Astrocyte of the cerebellum (primary cell): ENCODE data around the gene ADD2.

Experiments used
- DNase-seq: peaks from one replicate; pipeline ENCODE4 v3.0.0-alpha.2; 2011; ENCODE audit warnings: low read depth
- H3K4me3 ChIP-seq: 2 replicates; pipeline ENCODE4 v1.5.1; 2011; ENCODE audit warnings: mild to moderate bottlenecking, low read depth, low read length, moderate library complexity
- in situ Hi-C: cut with HindIII; loops from 2 replicates; pipeline ENCODE4 v1.10.0; 2017; ENCODE audit warnings: low sequenced_read_pairs
- TF ChIP-seq, protein P1 (sequence below): IDR thresholded peaks from 2 replicates; pipeline ENCODE4 v1.5.1; 2012; ENCODE audit warnings: low read length, low read depth, moderate library complexity, mild to moderate bottlenecking; ENCODE audit errors: missing control alignments

The ADD2 gene

DNA sequence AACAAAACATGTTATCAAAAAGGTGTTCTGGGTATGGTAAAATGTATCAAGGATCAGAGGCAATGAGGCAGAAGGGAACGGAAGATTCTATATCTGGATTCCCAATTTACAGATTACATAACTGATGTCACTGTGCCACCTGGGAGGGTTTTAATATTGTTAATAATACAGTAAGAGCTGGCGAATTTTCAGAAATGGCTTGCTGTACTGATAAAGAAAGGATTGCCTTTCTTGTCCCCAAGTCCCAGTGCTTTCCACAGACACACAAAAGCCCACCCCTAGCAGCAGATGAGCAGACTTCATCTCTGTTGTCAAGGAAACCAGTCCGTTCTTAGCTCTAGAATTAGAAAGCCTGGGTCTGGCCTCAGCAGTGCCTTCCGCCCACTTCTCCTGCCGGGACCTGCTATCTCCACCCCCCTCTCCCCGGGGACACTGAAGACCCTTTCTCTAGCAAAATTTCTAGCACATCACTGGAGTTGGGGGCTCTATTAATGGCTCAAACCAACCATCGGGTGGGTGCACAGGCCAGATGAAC is 34.3 kb downstream of the ADD2 start:
- TF ChIP-seq, protein P1, sequence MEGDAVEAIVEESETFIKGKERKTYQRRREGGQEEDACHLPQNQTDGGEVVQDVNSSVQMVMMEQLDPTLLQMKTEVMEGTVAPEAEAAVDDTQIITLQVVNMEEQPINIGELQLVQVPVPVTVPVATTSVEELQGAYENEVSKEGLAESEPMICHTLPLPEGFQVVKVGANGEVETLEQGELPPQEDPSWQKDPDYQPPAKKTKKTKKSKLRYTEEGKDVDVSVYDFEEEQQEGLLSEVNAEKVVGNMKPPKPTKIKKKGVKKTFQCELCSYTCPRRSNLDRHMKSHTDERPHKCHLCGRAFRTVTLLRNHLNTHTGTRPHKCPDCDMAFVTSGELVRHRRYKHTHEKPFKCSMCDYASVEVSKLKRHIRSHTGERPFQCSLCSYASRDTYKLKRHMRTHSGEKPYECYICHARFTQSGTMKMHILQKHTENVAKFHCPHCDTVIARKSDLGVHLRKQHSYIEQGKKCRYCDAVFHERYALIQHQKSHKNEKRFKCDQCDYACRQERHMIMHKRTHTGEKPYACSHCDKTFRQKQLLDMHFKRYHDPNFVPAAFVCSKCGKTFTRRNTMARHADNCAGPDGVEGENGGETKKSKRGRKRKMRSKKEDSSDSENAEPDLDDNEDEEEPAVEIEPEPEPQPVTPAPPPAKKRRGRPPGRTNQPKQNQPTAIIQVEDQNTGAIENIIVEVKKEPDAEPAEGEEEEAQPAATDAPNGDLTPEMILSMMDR: no peak
- no peak for DNase-seq
- in situ Hi-C loops: no loop called here
- H3K4me3 ChIP-seq: no peak overlapping the region

DNA sequence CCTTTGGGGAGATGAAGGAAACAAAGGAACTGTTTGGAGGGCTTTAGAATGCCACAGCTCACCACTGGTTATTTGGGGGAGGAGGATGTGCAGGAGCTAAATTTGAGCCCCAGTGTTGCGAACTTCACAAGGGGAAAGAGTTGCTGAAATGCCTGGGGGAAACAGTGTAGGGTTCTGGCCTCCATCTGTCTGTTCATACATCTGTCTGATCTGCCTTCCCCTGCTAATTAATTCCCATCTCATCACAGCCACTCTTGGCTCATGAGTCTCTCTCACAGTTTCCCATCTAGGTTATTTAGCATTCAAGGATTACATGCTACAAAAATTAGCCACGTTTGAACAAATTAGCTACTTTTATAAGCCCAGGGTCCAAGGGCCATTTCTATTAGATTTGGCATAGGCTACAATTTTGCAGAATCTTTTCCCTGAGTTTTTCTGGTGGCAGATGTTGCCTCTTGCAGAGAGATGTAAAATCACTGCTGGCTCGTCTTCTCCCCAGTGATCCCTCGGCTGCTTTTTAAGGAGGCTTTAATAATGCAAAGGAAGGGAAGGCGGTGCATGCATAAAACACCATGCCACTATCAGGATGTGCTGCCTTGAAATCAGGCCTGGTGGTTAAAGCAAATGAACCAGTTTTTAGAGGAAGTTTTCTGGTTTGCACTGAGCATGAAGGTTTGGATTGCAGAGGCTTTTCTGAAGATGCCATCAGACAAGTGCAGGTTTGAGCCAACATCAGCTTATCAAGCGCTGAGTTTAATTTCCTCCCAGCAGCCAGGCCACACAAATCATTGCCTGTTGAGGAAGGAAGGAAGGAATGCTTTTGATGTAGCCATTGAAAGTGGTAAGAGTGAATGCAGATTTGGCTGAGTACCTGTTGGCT is 35.0 kb downstream of the ADD2 start:
- TF ChIP-seq, protein P1: no peak

DNA sequence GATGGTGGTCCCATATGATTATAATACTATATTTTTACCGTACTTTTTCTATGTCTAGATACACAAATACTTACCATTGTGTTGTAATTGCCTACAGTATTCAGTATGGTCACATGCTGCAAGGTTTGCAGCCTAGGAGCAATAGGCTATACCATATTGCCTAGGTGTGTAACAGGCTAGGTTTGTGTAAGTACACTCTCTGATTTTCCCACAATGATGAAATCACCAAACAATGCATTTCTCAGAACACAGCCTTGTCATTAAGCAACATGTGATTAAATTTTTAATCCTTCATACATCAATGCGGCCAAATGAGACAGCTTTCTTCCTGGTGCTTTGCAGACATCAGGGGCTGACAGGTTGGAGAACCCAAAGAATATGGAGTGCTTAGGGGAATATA is 37.3 kb downstream of the ADD2 start:
- in situ Hi-C loops: no loop called here
- TF ChIP-seq, protein P1: no peak
- no peak for DNase-seq
- H3K4me3 ChIP-seq: no peak overlapping the region

More for the DNA sequence above, 35.0 kb downstream of the ADD2 start:
- DNase-seq: no peak
- H3K4me3 ChIP-seq: no peak overlapping the region
- in situ Hi-C loops: no loop called here

DNA sequence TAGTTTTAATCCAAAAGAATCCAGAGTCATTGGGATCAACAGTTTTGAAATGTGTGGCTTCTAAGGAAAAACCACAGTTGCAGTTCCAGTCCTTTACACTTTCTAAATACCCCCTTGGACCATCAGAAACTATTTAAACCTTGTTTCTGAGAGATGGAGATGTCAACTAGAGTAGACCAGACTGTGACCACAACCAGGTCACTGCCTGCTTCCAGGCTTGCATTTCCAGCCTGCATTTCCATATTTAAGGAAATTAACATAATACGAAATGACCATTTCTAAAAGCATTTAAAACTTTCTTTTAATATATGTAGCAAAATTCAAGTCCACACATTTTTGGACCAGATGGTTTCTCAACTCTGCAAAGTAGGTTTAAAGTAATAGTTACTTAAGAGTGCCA is 38.4 kb downstream of the ADD2 start:
- DNase-seq: no peak
- in situ Hi-C loops: no loop called here
- no peak overlapping the region for H3K4me3 ChIP-seq
- TF ChIP-seq, protein P1: no peak

DNA sequence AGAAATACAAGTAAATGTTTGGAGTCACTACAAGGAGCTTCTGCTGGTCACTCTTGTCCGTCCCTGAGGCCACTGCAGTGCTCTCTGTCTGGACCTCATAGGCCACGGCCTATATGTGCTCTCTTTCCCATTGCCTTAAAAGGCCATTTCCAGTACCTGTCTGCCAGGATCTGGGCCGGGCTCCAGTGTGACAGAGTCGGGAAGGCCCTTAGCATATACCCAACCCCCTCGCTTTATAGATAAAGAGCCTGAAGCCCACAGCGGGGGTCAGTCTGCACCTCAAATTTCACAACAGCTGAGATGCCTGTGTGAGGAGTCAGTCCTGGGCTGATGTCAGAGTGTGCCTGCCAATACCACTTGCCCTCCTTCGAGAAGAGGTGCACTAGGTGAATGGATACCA is 39.9 kb downstream of the ADD2 start:
- in situ Hi-C loops: no loop called here
- H3K4me3 ChIP-seq: no peak overlapping the region
- DNase-seq: no peak
- TF ChIP-seq, protein P1: no peak

DNA sequence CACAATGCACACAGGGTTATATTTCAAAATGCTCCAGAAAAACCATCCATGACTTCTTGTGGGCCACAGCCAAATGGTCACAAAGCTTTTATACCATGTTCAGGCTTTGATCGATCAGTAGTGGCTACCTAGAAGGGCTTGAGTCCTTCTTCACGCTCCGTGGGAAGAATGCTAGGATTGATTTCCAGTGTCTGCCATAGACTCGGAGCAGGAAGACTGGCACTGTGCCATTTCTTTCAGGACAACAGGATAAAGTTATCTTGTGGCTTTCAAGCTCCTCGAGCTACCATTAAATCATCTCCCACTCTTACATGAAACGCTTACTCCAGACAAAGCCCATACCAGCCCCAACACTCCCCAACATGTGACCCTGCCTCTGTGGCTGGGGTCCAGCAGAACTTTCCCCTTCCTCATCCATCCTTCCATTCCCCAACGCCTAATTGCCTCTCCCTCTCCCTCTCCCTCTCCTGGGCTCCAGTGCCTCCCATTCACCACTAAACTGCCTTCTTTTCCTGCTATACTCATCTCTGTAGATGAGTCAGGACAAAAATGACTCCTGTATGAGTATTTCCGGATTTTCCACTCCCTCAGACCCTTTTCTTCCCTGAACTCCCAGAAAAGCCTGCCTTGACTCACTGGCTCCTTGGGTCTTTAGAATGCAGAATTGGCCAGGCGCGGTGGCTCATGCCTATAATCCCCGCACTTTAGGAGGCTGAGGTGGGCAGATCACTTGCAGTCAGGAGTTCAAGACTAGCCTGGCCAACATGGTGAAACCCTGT is 40.9 kb downstream of the ADD2 start:
- TF ChIP-seq, protein P1: no peak
- no peak overlapping the region for H3K4me3 ChIP-seq
- in situ Hi-C loops: no loop called here
- no peak for DNase-seq
